ENCODE measurements around the gene TEX12.

DNA sequence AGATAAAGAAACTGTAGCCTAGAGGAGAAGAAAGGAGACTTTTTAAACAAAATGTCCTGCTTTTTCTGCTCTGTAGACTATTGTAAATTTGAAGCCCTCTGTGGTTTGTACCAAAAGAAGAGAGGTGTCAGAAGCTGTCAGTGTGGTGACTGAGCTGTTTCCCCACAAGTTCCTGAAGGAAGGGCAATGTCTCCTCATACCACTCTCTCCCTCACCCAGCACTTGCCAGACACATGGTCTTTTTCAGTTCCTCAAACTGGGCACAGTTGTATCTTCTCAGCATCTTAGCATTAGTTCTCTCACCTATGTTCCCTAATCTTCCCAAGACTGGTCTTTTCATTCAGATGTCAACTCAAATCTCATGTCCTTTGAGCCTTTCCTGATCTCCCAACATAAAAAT is 12.4 kb downstream of the TEX12 start:
- TF ChIP-seq FOS (IDR thresholded peaks at IDR 0.05; ENCODE audit: low read depth, low read length) = no peak
- TF ChIP-seq, protein P1, sequence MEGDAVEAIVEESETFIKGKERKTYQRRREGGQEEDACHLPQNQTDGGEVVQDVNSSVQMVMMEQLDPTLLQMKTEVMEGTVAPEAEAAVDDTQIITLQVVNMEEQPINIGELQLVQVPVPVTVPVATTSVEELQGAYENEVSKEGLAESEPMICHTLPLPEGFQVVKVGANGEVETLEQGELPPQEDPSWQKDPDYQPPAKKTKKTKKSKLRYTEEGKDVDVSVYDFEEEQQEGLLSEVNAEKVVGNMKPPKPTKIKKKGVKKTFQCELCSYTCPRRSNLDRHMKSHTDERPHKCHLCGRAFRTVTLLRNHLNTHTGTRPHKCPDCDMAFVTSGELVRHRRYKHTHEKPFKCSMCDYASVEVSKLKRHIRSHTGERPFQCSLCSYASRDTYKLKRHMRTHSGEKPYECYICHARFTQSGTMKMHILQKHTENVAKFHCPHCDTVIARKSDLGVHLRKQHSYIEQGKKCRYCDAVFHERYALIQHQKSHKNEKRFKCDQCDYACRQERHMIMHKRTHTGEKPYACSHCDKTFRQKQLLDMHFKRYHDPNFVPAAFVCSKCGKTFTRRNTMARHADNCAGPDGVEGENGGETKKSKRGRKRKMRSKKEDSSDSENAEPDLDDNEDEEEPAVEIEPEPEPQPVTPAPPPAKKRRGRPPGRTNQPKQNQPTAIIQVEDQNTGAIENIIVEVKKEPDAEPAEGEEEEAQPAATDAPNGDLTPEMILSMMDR (conservative IDR thresholded peaks at IDR 0.05; ENCODE audit: low read depth, low read length) = no peak
- no peak for TF ChIP-seq MXI1 (IDR thresholded peaks at IDR 0.05; ENCODE audit: borderline replicate concordance, low read depth, low read length)
- no peak for TF ChIP-seq SMC3 (IDR thresholded peaks at IDR 0.05; ENCODE audit: low read depth, low read length)
- TF ChIP-seq, protein P2, sequence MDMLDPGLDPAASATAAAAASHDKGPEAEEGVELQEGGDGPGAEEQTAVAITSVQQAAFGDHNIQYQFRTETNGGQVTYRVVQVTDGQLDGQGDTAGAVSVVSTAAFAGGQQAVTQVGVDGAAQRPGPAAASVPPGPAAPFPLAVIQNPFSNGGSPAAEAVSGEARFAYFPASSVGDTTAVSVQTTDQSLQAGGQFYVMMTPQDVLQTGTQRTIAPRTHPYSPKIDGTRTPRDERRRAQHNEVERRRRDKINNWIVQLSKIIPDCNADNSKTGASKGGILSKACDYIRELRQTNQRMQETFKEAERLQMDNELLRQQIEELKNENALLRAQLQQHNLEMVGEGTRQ (IDR thresholded peaks at IDR 0.05; ENCODE audit: low read depth, low read length) = no peak
- no peak for TF ChIP-seq POLR2A (IDR thresholded peaks at IDR 0.05; ENCODE audit: low read depth, low read length)
- no peak for TF ChIP-seq BHLHE40 (IDR thresholded peaks at IDR 0.05; ENCODE audit: low read depth, low read length)
- no peak for TF ChIP-seq RAD21 (IDR thresholded peaks at IDR 0.05; ENCODE audit: low read length)
- no peak for TF ChIP-seq CHD1 (IDR thresholded peaks at IDR 0.05; ENCODE audit: low read depth, low read length)
- TF ChIP-seq, protein P3, sequence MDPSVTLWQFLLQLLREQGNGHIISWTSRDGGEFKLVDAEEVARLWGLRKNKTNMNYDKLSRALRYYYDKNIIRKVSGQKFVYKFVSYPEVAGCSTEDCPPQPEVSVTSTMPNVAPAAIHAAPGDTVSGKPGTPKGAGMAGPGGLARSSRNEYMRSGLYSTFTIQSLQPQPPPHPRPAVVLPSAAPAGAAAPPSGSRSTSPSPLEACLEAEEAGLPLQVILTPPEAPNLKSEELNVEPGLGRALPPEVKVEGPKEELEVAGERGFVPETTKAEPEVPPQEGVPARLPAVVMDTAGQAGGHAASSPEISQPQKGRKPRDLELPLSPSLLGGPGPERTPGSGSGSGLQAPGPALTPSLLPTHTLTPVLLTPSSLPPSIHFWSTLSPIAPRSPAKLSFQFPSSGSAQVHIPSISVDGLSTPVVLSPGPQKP (IDR thresholded peaks at IDR 0.05; ENCODE audit: borderline replicate concordance, low read depth, low read length) = no peak
- no peak for TF ChIP-seq CEBPB (IDR thresholded peaks at IDR 0.05; ENCODE audit: low read depth, low read length)
- no peak for TF ChIP-seq RCOR1 (IDR thresholded peaks at IDR 0.05; ENCODE audit: insufficient replicate concordance, low read length)

All from IMR-90 (cell line).